HG02763 (cell line): ENCODE measurements around the gene ABHD5.
A peak's percentile ranks its signal among the peaks of the same experiment; 100 is the strongest.

Experiments
- ATAC-seq: cut with Tn5 transposase; IDR thresholded peaks from one replicate; pipeline ENCODE4 v1.9.1; 2021; ENCODE audit warnings: mild to moderate bottlenecking, moderate library complexity; ENCODE audit not compliant: unreplicated experiment

The ABHD5 gene

DNA sequence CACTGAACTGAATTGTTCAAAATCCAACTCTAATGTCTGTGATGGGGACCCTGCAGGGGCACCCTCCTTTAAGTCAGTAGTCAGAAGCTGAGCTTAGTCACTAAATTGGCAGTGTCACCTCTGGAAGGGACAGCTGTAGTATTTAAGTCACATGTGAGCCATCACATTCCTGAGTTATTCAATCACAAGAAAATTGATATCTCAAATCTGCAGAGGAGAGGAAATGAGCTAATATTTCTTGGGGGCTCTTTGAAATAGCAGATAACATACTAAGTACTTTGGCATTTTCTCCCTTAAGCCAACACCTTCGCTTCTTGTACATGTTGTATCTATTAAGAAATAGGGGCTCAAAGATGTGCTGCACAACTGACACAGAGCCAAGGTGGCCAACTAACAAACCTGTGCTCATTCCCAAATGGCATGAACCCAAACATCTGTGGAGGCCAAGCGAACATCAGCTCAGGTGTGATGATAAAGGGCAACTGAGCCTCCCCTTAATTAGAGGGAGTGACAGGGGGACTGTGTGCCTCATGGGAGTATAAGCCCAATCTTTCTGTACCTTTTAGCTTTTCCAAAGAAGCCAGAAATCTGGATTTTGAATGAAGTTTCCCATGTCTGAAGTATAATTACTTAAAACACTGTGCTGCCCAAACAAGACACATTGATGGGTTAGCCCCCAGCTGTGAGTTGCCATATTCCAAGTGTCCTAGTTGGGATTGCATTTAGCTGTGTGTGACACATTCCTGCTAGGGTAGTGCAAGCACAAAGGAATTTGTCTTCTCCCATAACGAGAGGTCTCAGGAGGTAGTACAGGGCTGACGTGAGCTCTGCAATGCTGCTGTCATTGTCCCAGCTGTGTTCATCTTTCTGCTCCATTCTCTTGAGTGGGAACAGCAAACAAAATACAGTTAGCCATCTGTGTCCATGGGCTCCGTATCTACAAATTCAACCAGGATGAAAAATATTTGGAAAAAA, 63.3 kb downstream of the ABHD5 start:
- no peak for ATAC-seq

DNA sequence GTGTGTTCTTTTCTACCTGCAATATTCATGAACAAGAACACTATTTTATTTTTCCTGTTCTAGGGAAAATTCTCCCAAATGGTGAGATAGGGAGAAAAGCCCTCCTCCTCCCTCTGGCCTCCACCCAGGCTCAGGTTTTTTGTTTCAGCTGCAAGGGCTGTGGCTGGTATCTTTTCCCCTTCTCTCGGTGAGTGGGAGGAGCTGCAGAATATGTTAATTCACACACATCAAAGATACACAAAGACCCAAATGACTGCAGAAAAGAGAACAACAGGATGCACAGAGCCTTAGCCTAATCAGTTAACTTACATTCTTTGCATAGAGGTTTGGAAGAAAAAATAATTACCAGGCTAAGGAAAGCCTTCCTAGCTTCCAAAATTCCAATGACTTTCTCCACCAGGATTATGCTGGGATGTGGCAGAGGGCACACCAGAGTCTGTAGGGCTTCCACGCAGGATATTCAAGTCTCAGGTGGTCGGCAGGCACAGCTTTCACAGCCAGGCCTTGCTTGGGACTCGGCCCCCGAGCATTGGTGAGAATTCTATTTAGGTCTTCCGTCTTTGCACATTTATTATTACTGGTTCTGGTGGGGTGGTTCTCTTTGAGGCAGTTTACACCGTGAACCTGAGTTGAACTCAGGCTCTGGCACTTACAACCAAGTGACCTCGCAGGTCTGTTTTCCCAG, 64.9 kb downstream of the ABHD5 start:
- ATAC-seq, result no peak

DNA sequence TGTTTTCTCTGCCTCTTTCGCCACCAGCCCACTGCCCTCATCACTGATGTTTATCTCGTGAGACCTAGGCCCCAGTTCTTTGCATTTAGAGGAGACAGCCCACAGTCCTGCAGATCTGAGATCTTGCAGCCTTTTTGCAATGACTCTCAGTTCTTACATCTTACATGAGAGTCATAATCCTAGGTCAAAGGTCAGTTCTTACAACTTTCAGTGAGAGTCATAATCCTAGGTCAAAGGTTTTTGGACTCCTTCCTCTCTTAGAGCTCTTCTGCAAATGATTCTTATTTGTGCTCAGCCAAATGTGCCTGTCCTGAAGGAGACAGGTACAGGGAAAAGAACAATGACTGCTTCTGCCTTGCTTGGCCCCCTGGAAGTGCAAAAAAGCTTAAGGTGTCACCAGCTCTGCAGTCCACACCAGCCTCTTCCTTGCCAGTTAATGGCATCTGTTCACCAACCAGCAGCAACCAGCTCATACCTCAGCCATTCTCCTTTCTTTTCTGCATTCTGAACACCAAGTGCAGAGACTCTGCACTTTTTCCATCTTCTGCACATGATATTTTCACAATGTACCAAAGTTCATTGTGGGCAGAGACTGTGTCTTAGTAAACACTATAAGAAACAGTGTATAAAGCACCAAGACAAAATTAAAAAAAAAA, 67.1 kb downstream of the ABHD5 start:
- ATAC-seq, result no peak

DNA sequence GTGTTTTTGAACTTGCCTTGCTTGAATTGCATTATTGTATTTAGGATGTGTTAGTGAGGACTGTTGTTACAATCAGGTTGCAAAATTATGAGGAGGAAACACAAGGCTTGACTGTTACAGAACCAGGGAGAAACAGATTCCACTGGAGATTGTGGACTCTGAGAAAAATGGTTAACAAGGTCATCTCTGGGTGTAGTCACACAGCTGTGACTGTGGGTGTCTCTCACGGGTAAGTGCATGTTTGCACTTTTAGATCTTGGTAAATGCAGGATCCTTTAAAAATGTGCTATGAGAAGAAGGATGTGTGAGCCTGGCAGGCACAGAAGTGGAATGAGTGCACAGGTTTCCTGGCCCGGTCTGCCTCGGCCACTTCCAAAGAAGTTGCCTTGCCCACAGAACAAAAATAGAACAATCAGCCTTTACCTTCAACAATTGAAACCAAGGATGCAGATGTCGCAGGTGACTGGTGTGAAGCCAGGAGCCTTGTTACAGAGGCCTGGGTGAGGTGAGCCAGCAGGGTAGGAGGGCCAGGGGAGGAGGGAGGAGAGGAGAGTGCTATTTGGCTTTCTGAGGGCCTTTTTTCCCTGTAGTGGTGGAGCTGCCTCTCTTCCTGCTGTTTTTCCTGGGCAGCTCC, 68.0 kb downstream of the ABHD5 start:
- ATAC-seq, result no peak

DNA sequence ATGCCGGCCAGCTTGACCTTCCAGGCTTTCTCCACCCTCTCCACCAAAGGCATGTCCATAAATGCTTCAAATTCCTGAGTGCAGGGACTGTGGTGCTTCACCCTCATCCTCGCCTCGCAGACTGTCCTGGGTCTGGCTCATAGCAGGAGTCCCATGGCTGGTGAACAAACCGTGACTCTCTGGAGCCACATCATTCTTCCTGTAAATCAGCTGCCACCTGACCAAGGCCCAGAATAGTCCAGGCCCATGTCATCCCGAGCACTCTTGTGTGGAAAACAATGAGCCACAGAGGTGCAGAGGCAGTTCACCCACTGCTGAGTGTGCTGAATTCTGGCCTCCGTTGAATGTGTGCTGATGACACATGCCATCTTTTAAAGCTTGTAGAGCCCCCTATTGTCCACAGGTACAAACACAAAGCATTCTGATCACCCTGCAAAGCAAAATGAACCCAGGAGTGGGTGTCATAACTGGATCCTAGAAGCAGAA, 68.6 kb downstream of the ABHD5 start:
- ATAC-seq, result no peak

DNA sequence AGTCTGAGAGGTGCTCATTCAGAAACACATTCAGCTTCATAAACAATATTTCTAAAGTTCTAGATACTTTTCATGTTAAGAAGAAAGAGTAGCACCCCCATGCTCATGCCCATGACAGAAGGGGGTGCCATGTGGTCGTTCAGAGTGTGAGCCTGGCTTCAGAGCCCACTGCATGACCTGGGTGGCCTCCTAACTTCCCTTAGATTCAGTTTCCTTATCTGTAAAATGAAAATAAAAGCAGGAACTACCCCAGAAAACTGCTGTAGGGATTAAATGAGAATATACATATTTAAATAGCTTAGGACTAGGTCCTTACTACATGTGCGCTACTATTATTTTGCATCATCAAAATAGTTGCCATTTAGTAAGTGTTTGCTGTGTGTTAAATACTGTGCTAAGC, 69.2 kb downstream of the ABHD5 start:
- no peak for ATAC-seq

DNA sequence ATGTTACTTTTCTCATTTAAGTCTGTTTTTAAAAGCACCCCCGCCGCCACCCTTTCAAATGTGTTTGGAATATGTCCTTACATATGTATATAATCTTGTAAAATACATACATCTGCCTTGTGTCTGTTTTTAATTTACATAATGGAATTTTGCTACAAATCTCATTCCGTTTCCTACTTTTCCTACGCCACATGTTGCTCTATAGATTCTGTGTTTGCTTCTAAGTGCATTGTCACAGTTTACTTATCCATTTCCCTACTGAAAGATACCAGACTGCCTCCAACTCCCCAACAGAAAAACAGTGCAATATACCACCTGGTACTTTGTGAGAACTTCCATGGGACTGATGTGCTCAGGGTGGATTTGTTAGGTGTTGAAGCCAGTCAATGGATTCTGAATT, 70.2 kb downstream of the ABHD5 start:
- ATAC-seq, result no peak

DNA sequence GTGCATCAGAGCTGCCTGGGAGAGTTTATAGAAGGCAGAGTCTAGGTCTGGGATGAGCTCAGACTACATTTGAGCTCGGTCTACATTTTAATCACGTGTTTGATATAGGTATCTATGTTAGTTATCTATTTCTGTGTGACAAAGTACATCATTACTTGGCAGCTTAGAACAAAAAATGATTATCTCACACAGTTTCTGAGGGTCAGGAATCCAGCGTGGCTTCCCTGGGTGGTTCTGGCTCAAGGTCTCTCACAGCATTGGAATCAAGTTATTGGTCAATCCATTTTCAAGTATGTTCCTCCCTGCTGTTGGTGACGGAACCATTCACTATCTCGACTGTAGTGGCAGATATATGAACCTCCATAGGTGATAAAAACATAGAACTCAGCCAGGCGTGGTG, 71.7 kb downstream of the ABHD5 start:
- ATAC-seq, result no peak

DNA sequence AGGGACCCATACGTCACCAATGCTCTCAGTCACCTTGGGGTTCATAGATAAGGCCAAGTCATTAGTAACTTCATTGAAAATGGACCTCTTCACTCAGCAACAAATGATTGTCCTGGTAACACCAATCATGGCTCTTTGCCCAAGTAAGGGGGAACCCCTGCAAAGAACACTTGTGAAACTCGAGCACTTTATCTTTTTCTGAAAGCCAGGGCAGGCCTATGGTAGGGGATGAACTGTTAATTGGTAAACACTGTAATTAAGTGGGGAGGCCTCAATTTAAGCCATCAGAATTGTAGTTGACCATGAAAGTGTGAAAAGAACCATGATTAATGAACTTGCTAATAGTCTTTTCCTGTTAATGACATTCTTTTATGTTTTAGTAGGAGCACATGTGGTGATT, 73.3 kb downstream of the ABHD5 start:
- ATAC-seq, result no peak

DNA sequence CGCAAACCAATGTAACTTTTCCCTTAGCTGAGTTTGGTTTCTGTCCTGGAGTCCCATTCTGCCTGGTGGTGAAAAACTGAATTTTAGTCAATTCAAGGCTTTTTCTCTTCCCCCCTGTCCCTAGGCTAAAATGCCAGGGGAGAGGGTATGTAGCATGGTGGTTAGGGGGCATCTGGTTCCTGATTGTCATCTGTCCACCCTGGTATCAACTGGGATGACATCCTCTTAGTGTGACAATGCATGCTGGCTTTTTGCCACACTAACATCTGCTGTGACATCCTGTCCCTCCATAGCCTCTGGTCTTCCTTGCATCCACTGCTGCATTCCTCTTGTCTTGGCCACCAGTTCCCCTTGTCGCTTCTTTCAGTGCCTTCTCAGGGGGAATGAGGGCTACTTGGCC, 73.7 kb downstream of the ABHD5 start:
- ATAC-seq, result no peak

DNA sequence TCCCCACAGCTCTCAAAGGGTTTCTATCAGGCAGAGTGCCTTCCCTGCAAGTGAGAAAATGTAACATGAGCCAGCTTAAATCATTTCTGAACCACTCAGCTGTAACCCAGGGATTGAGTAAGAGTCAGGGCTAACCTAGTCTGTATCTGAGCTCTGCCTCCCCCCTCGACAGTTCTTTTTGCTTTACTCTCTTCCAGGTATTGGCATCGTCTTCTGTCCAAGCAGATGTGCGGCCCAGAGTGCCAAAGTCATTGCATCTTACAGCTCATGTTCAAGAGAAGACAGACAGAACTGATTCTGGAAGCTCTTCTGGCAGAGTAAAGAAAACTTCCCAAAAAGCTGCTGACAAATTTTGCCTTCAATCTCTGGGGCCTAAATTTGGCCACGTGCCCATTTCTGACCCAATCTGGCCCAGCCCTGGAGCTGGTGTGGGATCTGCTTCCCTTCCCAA, 74.8 kb downstream of the ABHD5 start:
- ATAC-seq, result no peak

DNA sequence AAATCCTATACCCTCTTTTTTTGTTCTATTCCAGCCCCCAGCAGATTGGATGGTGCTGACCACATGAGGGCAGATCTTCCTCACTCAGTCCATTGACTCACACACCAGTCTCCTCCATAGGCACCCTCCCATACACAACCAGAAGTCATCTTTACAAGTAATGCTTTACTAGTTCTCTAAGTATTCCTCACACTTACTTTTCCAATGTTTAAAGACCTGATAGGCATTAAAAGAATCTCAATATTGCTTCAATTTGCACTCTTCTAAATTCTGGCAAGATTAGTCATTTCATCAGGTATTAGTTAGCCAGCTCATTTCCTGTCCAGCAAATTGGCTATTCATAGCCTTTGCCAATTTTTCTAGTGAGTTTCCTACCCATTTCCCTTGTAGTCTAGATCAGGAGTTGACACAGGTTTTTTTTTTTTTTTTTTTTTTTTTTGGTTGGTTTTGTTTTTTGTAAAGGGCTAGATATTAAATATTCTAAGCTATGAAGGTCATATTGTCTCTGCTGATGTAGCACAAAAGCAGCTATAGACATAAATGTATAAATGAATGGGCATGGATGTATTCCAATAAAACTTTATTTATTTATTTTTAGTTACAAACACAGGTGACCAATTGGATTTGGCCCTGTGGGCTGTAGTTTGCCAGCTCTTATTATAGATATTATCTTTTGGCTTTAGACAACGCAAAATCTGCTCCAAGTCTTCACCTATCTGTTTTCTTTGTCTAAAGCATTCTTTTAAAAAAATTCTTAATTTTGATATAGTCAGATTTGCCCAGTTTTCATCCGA, 76.1 kb downstream of the ABHD5 start:
- no peak for ATAC-seq

DNA sequence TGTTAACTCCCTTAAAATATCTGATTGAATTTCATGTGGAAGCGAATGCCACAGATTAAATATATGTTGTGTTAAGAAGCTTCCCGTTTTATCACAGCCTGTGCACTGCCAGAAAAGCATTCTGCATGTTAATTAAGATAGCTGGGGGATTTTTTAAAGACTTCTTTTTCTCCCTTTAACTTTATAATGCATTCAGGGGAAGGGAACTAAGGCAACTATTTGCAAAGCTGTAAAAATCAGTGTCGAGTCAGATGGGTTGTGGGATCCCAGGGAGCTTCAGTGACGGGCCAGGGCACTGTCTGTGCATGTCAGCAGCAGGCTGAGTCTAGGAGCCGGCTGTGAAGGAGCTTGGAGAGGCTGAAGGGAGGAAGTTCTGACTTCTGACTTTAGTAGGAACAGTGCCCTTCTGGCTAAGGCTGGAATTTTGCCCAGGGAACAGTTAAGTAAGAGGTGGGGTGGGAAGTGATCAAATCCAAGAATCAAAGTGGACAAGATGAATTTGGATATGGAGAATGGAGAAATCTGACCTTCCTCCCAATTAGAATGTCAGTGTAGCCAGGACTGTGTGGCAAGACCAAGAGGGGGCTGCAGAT, 77.7 kb downstream of the ABHD5 start:
- ATAC-seq, result no peak

DNA sequence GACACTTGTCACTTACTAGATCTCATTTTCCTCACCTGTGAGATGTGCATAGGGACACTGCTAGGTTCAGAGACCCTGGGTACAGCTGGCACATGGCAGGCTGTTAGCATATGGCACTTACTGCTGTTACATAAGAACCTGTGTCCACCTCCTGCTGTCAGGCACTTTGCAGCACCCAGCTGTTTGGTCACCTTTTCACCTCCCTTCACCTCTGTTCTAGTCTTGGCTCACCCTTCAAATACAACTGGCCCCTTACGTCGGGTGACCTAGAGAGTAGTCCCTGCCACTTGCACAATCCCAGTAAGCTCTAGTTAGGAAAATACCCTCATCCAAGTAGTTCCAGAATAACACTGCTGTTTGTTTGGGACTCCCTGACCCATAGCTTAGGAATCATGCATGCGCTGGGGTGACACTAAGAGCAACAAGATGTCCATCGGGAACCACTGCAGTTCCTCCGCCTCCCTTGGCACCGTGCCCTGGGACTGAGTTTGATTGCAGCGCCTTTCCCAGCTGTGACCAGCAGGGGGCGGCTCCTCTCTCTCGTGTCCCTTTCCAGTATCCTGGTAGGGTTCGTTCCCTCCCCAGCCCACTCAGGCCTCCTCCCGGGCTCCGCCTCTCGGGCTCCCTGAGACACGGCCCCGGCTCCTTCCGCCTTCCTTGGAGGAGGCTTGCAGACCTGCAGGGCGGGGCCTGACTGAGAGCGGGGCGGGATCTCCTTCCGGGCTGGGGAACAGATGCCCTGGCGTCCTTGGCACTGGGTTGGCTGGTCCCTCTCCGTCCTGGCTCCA, 78.6 kb downstream of the ABHD5 start:
- ATAC-seq, result peak; percentile 48

DNA sequence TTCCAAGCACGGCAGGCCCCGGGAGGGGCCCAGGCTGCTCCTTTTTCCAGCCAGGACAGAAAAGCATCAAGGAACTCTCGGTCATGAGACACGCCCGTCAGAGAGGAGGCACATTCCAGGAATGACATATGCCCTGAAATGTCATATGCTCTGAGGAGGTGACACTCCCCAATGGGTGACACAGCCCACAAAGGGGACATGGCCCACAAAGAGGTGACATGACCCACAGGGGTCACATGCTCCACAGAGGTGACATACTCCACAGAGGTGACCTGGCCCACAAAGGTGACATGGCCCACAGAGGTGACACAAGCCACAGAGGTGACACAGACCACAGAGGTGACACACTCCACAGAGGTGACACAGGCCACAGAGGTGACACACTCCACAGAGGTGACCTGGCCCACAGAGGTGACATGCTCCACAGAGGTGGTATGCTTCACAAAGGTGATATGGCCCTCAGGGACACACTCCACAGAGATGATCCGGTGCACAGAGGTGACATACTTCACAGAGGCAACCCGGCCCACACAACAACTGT, 79.2 kb downstream of the ABHD5 start:
- ATAC-seq, result no peak

DNA sequence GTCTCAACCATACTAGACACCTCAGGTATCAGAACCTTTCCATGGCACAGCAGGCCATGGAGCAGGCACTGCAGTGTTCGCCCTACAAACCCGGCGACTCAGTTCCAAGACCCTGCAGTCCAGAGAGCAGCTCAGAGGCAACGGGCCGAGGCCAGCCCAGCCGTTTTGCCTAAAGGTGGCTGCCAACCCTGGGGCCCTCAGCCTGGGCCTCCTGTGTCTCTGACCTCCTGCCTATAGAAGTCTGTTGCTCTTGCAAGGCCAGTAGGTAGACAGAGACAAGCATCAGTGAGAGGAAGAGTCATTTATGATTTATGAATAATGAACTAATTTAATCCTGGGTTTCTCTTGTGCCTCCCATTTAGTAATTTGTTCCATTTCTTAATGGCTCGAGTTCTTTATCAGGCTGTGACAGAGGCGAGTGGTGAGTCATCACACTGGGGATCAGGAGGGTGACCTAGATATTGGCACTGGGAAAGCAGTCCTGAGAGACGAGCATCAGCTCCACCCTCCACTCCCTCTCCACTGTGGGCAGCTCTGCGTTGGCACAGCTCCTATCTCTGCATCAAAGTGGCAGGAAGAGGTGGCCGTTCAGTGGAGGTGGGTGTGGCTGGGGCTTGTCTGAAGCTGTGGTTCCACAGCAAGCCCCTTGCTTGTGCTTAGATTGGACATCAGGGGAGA, 79.8 kb downstream of the ABHD5 start:
- ATAC-seq, result no peak

DNA sequence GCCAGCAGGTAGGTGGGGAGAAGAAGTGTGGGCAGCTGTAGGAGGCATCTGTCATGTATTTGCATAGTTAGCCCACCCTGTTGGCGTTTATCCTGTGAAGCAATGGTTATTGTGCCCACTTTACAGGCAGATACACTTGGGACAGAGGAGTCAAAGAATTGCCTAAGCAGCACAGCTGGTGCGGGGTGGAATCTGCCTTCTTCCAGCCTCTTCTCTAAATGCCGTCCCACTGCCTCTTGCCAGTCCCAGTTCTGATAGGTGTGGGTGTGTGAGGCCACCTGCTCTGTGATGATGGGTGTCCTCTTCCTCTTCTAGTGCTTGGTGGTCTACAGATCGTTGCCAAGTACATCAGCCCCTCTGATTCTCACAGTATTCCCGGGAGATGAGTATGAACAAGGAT, 80.9 kb downstream of the ABHD5 start:
- no peak for ATAC-seq
